Measurements from ENCODE around the gene ABHD16A.

Gene ABHD16A

GRCh38 chr6:31713991-31714684, 11.0 kb upstream of the ABHD16A start:
- Histone ChIP-seq H3K27me3 (ENCODE audit: insufficient read depth, low read length, poor library complexity, severe bottlenecking) (no peaks in the 10 kb centered on the region), H3K79me2 (ENCODE audit: insufficient read depth, low read length) (no peaks in the 10 kb centered on the region), H3K9me3 (ENCODE audit: insufficient read depth, low read depth, low read length) (no peaks in the 10 kb centered on the region), H3K4me1 (ENCODE audit: insufficient read depth, low read length, poor library complexity, severe bottlenecking) (peaks cover 40% of the 10 kb centered on the region), H3K9ac (ENCODE audit: low read depth, low read length, poor library complexity, severe bottlenecking) (peak overlapping the region; percentile 52), H3K36me3 (ENCODE audit: insufficient read depth, low read length) (no peaks in the 10 kb centered on the region), H3K9me2 (replicated peaks; ENCODE audit: low read depth, low read length) (no peaks in the 10 kb centered on the region), H3F3A (ENCODE audit: low read depth) (no peaks in the 10 kb centered on the region), H2AFZ (ENCODE audit: low read length) (peak overlapping the region; percentile 56; the same call in 1 of the 2 replicates), H3K4me2 (ENCODE audit: low read depth, low read length, poor library complexity, severe bottlenecking) (no peak overlapping the region), H3K4me3 (ENCODE audit: low read length, poor library complexity, severe bottlenecking) (no peak overlapping the region), H4K20me1 (ENCODE audit: insufficient read depth, low read length, poor library complexity, severe bottlenecking) (no peaks in the 10 kb centered on the region)
- TF ChIP-seq EZH2phosphoT487 (IDR thresholded peaks at IDR 0.05; ENCODE audit: borderline replicate concordance) (no peak), CTCF (conservative IDR thresholded peaks at IDR 0.05; ENCODE audit: low read length) (no peak)

GRCh38 chr6:31713465-31713864, 10.3 kb upstream of the ABHD16A start:
- Histone ChIP-seq H3K9ac (ENCODE audit: low read depth, low read length, poor library complexity, severe bottlenecking) (peak overlapping the region; percentile 52), H3K36me3 (ENCODE audit: insufficient read depth, low read length) (no peaks in the 10 kb centered on the region), H3K27me3 (ENCODE audit: insufficient read depth, low read length, poor library complexity, severe bottlenecking) (no peaks in the 10 kb centered on the region), H3K4me1 (ENCODE audit: insufficient read depth, low read length, poor library complexity, severe bottlenecking) (peaks cover 40% of the 10 kb centered on the region), H3K4me3 (ENCODE audit: low read length, poor library complexity, severe bottlenecking) (no peak overlapping the region), H2AFZ (ENCODE audit: low read length) (no peak overlapping the region), H4K20me1 (ENCODE audit: insufficient read depth, low read length, poor library complexity, severe bottlenecking) (no peaks in the 10 kb centered on the region), H3K4me2 (ENCODE audit: low read depth, low read length, poor library complexity, severe bottlenecking) (no peak overlapping the region), H3K79me2 (ENCODE audit: insufficient read depth, low read length) (no peaks in the 10 kb centered on the region), H3K9me2 (replicated peaks; ENCODE audit: low read depth, low read length) (no peaks in the 10 kb centered on the region), H3K9me3 (ENCODE audit: insufficient read depth, low read depth, low read length) (no peaks in the 10 kb centered on the region), H3F3A (ENCODE audit: low read depth) (no peaks in the 10 kb centered on the region)
- no peak for TF ChIP-seq CTCF (conservative IDR thresholded peaks at IDR 0.05; ENCODE audit: low read length)
- no peak for TF ChIP-seq EZH2phosphoT487 (IDR thresholded peaks at IDR 0.05; ENCODE audit: borderline replicate concordance)

GRCh38 chr6:31712296-31712695, 9.2 kb upstream of the ABHD16A start:
- Histone ChIP-seq H2AFZ (ENCODE audit: low read length) (no peak overlapping the region), H3K4me3 (ENCODE audit: low read length, poor library complexity, severe bottlenecking) (no peak overlapping the region), H3K4me2 (ENCODE audit: low read depth, low read length, poor library complexity, severe bottlenecking) (no peak overlapping the region), H3K36me3 (ENCODE audit: insufficient read depth, low read length) (no peaks in the 10 kb centered on the region), H3K4me1 (ENCODE audit: insufficient read depth, low read length, poor library complexity, severe bottlenecking) (peaks cover 40% of the 10 kb centered on the region), H4K20me1 (ENCODE audit: insufficient read depth, low read length, poor library complexity, severe bottlenecking) (no peaks in the 10 kb centered on the region), H3K9me3 (ENCODE audit: insufficient read depth, low read depth, low read length) (no peaks in the 10 kb centered on the region), H3K79me2 (ENCODE audit: insufficient read depth, low read length) (no peaks in the 10 kb centered on the region), H3K9ac (ENCODE audit: low read depth, low read length, poor library complexity, severe bottlenecking) (peak overlapping the region; percentile 3), H3F3A (ENCODE audit: low read depth) (no peaks in the 10 kb centered on the region), H3K9me2 (replicated peaks; ENCODE audit: low read depth, low read length) (no peaks in the 10 kb centered on the region), H3K27me3 (ENCODE audit: insufficient read depth, low read length, poor library complexity, severe bottlenecking) (no peaks in the 10 kb centered on the region)
- no peak for TF ChIP-seq EZH2phosphoT487 (IDR thresholded peaks at IDR 0.05; ENCODE audit: borderline replicate concordance)
- TF ChIP-seq CTCF (conservative IDR thresholded peaks at IDR 0.05; ENCODE audit: low read length) = peak; percentile 59
